HG03575 (cell line): ENCODE measurements around the gene GAREM1.
"Not testable (repeated sequence)": the region's sequence is repeated elsewhere in the genome, so short reads cannot be mapped to it uniquely, and the experiment has no call there.

Source experiments
- ATAC-seq: cut with Tn5 transposase; IDR thresholded peaks from one replicate; pipeline ENCODE4 v1.9.1; 2021; ENCODE audit not compliant: unreplicated experiment, insufficient number of reproducible peaks, low FRiP score; ENCODE audit errors: extremely low read depth

The GAREM1 gene

GRCh38 chr18:32252141-32252860, 218.4 kb downstream of the GAREM1 start:
- no peak for ATAC-seq

- ATAC-seq = no peak
Measured at GRCh38 chr18:32251466-32251865, 219.2 kb downstream of the GAREM1 start.

GRCh38 chr18:32249147-32249929, 221.3 kb downstream of the GAREM1 start:
- ATAC-seq = no peak

GRCh38 chr18:32244881-32245280, 225.8 kb downstream of the GAREM1 start:
- ATAC-seq = no peak

- ATAC-seq = no peak
Measured at GRCh38 chr18:32243358-32243757, 227.3 kb downstream of the GAREM1 start.

- ATAC-seq = no peak
Measured at GRCh38 chr18:32242395-32242794, 228.3 kb downstream of the GAREM1 start.

GRCh38 chr18:32238635-32239268, 231.9 kb downstream of the GAREM1 start:
- ATAC-seq = no peak

- ATAC-seq = no peak
Measured at GRCh38 chr18:32237049-32237448, 233.6 kb downstream of the GAREM1 start.

GRCh38 chr18:32233348-32233747, 237.3 kb downstream of the GAREM1 start:
- ATAC-seq = not testable (repeated sequence)

- no peak for ATAC-seq
Measured at GRCh38 chr18:32219431-32220018, 251.2 kb downstream of the GAREM1 start.

GRCh38 chr18:32216390-32216789, 254.3 kb downstream of the GAREM1 start:
- no peak for ATAC-seq

- no peak for ATAC-seq
Measured at GRCh38 chr18:32213693-32214092, 257.0 kb downstream of the GAREM1 start.
